ENCODE data around the gene CA5B. TPM values are rescaled to one million over a fixed set of nuclear protein-coding genes. Genes with fewer than 3 reads are reported as not detected.

CA5B gene
- total RNA-seq, 2 experiments from 2014 or later, result 13.3 to 17.7 TPM

Other genes starting within 250 kb of the CA5B start
- gene PIR, start 244.9 kb upstream of the CA5B start, total RNA-seq, result 1 to 10 TPM; 1.4 to 2.3 TPM
- not detected for gene BMX, start 237.5 kb upstream of the CA5B start, total RNA-seq
- not detected for gene ACE2, start 137.3 kb upstream of the CA5B start, total RNA-seq
- gene CLTRN, start 73.5 kb upstream of the CA5B start, total RNA-seq, result under 1 TPM; 0.61 to 0.62 TPM
- 10 to 100 TPM; 12.4 TPM for gene ZRSR2, start 52.2 kb downstream of the CA5B start, total RNA-seq
- 10 to 100 TPM; 22.3 to 24.5 TPM for gene AP1S2, start 116.5 kb downstream of the CA5B start, total RNA-seq